GM19395 (cell line): Measurements from ENCODE around the gene SNRNP35.
"Not testable (repeated sequence)": the region's sequence is repeated elsewhere in the genome, so short reads cannot be mapped to it uniquely, and the experiment has no call there.

Experiments used
- ATAC-seq: cut with Tn5 transposase; IDR thresholded peaks from one replicate; pipeline ENCODE4 v1.9.1; 2021; ENCODE audit warnings: mild to moderate bottlenecking, moderate library complexity; ENCODE audit not compliant: unreplicated experiment

The SNRNP35 gene

GRCh38 chr12:123446333-123446713, 11.6 kb upstream of the SNRNP35 start:
- ATAC-seq = no peak

DNA sequence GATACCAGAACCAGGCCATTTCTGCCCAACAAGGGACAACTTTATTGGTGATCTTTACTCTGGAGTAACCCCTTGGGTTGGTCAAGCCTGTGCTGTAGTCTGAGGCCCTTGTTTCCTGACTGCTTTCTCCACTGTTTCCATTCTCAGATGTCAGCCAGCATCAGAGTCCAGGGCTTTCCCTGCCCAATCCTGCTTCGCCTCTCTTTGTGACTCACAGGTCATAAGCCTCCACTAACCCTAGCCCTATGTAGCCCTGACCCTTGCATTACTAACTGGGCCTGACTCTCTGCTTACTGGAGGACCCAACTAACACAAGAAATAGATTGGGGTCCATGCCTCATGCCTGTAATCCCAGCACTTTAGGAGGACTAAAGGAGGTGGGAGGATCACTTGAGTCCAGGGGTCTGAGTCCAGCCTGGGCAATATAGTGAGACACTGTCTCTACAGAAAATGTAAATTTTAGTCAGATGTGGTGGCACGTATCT, 8.6 kb upstream of the SNRNP35 start:
- no peak for ATAC-seq

- no peak for ATAC-seq
These were observed 8.1 kb upstream of the SNRNP35 start for GRCh38 chr12:123449856-123450255.

DNA sequence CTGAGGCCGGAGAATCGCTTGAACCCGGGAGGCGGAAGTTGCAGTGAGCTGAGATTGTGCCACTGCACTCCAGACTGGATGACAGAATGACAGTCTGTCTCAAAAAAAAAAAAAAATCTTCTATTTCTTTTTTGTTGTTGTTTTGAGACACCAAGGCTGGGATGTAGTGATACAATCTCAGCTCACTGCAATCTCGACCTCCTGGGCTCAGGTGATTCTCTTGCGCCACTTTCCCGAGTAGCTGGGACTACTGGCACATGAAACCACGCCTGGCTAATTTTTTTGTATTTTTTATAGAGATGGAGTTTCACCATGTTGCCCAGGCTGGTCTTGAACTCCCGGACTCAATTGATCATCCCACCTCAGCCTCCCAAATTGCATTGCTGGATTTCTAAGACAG, 7.3 kb upstream of the SNRNP35 start:
- ATAC-seq = no peak

DNA sequence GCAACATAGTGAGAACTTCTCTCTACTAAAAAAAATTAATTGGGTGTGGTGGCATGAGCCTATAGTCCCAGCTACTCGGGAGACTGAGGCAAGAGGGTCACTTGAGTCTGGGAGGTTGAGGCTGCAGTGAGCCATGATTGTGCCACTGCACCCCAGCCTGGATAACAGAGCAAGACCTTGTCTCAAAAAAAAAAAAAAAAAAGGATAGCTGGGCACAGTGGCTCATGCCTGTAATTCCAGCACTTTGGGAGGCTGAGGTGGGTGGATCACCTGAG, 5.7 kb upstream of the SNRNP35 start:
- not testable (repeated sequence) for ATAC-seq

DNA sequence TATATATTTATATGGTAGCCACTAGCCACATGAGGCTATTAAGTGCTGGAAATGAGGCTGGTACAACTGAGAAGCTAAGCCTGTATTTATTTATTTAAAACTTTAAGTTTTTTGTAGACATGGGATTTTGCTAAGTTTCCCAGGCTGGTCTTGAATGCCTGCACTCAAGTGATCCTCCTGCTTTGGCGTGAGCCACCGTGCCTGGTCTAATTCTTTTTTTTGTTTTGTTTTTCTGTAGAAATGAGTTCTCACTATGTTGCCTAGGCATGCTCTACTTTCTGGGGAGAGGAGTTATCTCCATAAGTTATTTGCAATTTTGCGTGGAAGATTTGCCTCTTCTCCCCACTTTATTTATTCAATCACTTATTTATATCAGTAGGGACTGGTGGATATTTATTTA, 4.8 kb upstream of the SNRNP35 start:
- no peak for ATAC-seq

- not testable (repeated sequence) for ATAC-seq
These were observed 5.2 kb downstream of the SNRNP35 start for GRCh38 chr12:123463174-123463573.

DNA sequence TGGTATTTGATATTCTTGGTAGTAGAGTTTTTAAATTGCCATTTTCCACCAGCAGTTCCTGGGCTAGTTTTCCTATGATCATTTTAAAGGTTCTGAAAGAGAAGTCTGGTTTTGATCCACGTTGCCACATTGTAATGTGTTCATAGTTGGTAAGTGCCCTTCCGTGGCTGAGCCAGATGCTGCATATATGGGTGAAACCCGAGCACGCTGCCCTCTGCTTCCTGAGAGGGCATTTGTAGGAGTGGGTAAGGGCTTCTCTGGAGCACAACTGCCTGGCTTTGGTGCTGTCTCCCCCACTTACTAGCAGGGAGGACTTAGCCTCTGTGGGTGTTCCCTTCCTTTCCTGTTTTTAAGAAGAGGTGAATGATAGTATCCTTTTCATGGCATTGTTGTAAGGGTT, 7.1 kb downstream of the SNRNP35 start:
- ATAC-seq = no peak

DNA sequence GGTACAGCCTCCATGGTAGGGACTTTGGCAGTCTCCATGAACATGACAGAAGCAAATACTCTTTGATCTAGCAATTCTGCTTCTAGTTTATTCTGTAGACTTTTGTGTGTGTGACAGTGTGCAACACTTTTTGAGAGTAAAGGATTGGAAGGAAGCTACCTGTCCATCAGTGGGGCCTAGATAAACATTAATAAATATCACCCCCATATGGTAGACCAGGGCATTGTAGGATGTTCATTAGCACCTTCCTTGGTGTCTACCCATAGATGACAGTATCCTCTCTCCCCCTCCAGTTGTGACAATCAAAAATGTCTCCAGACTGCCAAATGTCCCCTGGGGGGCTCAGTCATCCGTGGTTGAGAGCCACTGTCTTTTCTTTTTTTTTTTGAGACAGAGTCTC, 10.8 kb downstream of the SNRNP35 start:
- no peak for ATAC-seq

DNA sequence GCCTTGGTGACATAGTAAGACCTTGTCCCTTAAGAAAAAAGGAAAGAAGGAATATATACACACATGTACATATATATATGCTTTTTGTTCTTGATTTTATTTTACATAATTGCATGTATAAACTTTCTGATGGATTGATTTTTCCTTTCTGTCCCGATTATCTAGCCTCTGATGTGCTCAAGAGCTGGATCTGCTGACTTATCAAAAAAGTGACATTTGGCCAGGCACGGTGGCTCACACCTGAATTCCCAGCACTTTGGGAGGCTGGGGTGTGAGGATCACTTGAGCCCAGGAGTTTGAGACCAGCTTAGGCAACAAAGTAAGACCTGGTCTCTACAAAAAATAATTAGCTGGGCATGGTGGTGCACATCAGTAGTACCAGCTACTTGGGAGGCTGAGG, 12.0 kb downstream of the SNRNP35 start:
- ATAC-seq = no peak

DNA sequence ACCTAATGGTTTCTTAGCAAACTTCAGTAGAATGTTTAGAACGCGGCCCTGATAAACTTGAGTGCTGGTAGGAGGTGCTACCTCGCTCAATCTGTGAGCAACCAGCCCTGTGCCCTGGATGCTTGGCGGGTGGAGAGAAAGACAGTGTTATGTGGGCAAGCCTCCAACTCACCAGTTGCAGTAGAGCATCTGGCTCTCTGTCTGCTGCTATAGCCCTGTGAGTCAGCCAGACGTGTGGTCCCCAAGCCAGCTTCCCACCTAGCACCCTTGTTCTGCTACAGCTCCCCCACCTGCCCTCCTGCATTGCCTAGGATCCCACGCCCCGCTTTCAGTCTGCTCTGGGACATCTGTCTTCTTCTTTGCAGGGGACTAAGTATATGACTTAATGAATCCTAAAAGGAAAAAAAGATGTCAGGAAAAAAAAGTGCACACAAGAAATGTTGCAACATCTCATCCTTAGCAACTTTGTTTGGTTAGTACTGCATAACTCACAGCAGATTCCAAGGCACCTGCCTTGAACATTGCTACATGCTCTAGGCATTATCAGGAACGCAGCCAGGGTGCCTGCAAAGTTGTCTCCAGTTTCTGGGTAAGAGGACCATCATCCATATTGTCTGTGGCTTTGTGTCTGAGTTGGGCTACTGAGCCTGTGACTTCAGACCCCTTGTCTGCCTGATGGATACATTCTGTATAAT, 13.6 kb downstream of the SNRNP35 start:
- no peak for ATAC-seq

GRCh38 chr12:123472438-123472849, 14.5 kb downstream of the SNRNP35 start:
- no peak for ATAC-seq

DNA sequence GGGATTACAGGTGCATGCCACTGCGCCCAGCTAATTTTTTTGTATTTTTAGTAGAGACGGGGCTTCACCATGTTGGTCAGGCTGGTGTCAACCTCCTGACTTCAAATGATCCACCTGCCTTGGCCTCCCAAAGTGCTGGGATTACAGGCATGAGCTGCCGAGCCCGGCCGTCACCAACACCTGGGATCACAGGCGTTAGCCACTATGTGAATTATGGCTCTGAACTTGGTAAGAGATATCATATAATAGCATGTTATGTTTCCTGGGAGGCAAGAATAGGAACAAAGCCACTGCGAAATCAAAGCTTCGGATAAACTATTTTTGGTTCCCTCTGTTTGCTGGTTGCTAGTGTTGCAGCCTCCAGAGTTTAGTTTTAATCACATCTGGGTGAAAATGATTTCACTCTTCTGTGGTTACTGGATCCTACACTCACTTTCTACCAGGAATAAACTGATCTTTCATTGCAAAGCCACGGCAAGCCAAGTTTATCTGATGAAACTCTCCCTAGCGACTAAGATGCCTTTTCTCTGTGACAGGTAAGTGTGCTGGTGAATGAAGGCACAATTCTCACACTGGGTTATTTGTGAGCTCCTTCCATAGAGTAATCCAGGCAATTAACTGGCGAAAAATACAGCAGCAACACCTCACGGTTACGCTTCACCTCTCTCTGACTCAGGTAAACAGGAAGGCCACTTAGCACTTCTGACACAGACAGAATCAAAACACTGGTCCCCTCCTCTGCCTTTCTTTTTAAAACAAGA, 16.7 kb downstream of the SNRNP35 start:
- no peak for ATAC-seq

GRCh38 chr12:123475246-123475703, 17.3 kb downstream of the SNRNP35 start:
- no peak for ATAC-seq

DNA sequence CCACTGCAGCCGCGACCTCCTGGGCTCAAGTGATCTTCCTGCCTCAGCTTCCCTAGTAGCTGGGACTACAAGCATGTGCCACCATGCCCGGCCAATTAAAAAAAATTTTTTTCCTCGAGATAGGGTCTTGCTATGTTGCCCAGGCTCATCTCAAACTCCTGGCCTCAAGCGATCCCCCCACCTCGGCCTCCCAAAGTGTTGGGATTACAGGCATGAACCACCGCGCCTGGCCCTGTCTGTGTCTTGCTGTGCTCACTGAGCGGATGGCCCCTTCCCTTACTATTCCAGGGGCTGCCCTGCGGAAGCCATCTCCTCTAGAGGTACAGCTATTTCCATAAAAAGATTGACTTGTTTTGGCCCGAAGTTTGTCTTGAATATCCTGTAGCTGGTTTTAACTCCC, 20.1 kb downstream of the SNRNP35 start:
- ATAC-seq = no peak

GRCh38 chr12:123478762-123479161, 20.8 kb downstream of the SNRNP35 start:
- no peak for ATAC-seq

GRCh38 chr12:123479442-123480180, 21.7 kb downstream of the SNRNP35 start:
- ATAC-seq = no peak

DNA sequence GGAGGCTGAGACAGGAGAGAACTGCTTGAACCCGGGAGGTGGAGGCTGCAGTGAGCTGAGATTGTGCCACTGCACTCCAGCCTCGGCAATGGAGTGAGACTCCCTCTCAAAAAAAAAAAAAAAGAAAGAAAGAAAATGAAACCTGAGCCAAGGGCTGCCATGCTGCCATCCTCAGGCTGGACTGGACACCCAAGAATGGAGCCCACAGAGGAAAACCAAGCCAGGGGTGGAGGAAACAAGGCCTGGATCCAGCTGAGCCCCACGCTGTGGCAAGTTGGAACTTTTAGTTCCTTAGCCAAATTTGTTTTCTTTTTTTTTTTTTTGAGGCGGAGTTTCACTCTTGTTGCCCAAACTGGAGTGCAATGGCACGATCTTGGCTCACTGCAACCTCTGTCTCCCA, 23.3 kb downstream of the SNRNP35 start:
- not testable (repeated sequence) for ATAC-seq

DNA sequence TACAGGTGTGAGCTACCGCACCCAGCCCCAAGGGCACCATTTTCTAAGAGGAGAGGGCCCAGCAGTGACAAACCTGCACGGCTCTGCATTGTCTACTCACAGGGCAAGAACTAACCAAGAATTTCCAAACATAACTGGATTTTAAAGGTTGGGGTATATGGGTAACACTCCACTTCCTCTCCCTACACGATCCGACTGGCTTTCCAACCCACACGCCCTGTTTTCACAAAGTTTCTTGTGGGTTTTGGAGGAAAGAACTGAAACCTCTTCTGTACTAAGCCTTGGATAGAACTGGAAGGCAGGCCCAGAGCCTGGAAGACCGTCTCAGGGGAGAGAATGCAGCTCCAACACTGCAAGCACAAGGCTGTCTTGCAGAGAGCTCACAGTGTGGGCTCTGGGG, 24.9 kb downstream of the SNRNP35 start:
- no peak for ATAC-seq

- ATAC-seq = no peak
These were observed 25.8 kb downstream of the SNRNP35 start for GRCh38 chr12:123483602-123484248.

DNA sequence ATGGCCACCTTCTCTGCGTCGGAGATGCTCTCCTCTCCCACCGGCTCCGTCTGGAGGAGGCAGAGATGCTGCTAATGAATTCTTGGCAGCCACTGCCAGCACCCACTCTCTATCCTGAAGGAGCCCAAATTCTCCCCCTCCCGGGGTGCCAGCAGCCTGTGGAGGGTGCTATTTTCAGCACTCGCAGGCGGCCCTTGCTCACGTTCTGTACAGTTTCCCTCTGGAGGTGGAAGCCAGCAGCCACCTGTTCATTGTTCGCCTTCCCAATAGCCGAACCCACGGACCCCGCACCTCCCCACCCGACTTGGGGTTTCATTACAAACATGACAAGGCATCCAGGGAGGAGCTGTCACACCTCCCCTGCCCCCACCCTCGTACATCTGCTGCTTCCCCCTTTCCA, 27.8 kb downstream of the SNRNP35 start:
- no peak for ATAC-seq
